NCI-H524 (cell line): ENCODE measurements around the gene MBP.

ENCODE experiments used
- DNase-seq, 2 experiments: peaks; one replicate each; lab custom pipeline; 2025; lab: John Stamatoyannopoulos, UW

Gene MBP

GRCh38 chr18:77065221-77065981, 67.2 kb downstream of the MBP start:
- no peak for DNase-seq

GRCh38 chr18:77063260-77063659, 69.3 kb downstream of the MBP start:
- DNase-seq: no peak

GRCh38 chr18:77062518-77063003, 70.0 kb downstream of the MBP start:
- no peak for DNase-seq

- peak in 1 of 2 experiments; percentile 38 for DNase-seq
These were observed 70.6 kb downstream of the MBP start for GRCh38 chr18:77061946-77062517.

GRCh38 chr18:77061281-77061945, 71.2 kb downstream of the MBP start:
- DNase-seq: no peak

- DNase-seq: no peak
These were observed 72.4 kb downstream of the MBP start for GRCh38 chr18:77060151-77060550.

GRCh38 chr18:77059294-77059916, 73.2 kb downstream of the MBP start:
- DNase-seq: peak; percentile 4 to 63

GRCh38 chr18:77058290-77058835, 74.2 kb downstream of the MBP start:
- no peak for DNase-seq

- peak; percentile 27 to 73 for DNase-seq
These were observed 75.6 kb downstream of the MBP start for GRCh38 chr18:77057006-77057395.

GRCh38 chr18:77056344-77057005, 76.1 kb downstream of the MBP start:
- no peak for DNase-seq

- DNase-seq: no peak
These were observed 76.9 kb downstream of the MBP start for GRCh38 chr18:77055429-77056300.

GRCh38 chr18:77054606-77055428, 77.8 kb downstream of the MBP start:
- DNase-seq: peak; percentile 12 to 62

- DNase-seq: peak in 1 of 2 experiments; percentile 49
These were observed 78.3 kb downstream of the MBP start for GRCh38 chr18:77054288-77054605.

GRCh38 chr18:77053616-77054287, 78.8 kb downstream of the MBP start:
- peak in 1 of 2 experiments; percentile 7 for DNase-seq

GRCh38 chr18:77052983-77053309, 79.6 kb downstream of the MBP start:
- DNase-seq: peak; percentile 60 to 76

GRCh38 chr18:77052297-77052982, 80.1 kb downstream of the MBP start:
- no peak for DNase-seq

GRCh38 chr18:77051581-77052296, 80.8 kb downstream of the MBP start:
- no peak for DNase-seq

GRCh38 chr18:77049938-77050337, 82.6 kb downstream of the MBP start:
- DNase-seq: no peak
